ENCODE measurements around the gene MAG. TPM values are rescaled to one million over a fixed set of nuclear protein-coding genes. Genes with fewer than 3 reads are reported as not detected.

Gene MAG
- total RNA-seq, 1 experiment from 2014 or later = 0.17 TPM

DNA sequence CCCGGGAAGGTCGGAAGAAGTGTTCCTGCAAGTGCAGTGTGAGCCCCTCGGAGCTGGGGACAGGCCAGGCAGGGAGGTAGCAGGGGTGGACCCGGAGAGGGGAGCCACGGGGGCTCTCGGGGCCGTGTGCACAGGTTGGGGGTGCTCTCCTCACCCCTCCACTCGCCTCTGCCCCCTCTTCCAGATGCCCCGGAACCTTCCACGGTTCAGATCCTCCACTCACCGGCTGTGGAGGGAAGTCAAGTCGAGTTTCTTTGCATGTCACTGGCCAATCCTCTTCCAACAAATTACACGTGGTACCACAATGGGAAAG, 46.0 kb downstream of the MAG start:
- TF ChIP-seq ZFX (IDR thresholded peaks at IDR 0.05) (no peak), ZBTB33 (IDR thresholded peaks at IDR 0.05; ENCODE audit: extremely low read depth, insufficient replicate concordance, low read length) (no peak), SRF (IDR thresholded peaks at IDR 0.05; ENCODE audit: low read depth) (no peak), POLR2A (IDR thresholded peaks at IDR 0.05; ENCODE audit: borderline replicate concordance, extremely low read depth, insufficient read depth, insufficient read length) (no peak), SIN3A (IDR thresholded peaks at IDR 0.05; ENCODE audit: low read depth) (no peak), ELF1 (IDR thresholded peaks at IDR 0.05; ENCODE audit: borderline replicate concordance, low read depth) (no peak), EZH2phosphoT487 (IDR thresholded peaks at IDR 0.05; ENCODE audit: borderline replicate concordance) (no peak), RAD21 (IDR thresholded peaks at IDR 0.05; ENCODE audit: low read depth) (no peak)
- TF ChIP-seq, protein P1, sequence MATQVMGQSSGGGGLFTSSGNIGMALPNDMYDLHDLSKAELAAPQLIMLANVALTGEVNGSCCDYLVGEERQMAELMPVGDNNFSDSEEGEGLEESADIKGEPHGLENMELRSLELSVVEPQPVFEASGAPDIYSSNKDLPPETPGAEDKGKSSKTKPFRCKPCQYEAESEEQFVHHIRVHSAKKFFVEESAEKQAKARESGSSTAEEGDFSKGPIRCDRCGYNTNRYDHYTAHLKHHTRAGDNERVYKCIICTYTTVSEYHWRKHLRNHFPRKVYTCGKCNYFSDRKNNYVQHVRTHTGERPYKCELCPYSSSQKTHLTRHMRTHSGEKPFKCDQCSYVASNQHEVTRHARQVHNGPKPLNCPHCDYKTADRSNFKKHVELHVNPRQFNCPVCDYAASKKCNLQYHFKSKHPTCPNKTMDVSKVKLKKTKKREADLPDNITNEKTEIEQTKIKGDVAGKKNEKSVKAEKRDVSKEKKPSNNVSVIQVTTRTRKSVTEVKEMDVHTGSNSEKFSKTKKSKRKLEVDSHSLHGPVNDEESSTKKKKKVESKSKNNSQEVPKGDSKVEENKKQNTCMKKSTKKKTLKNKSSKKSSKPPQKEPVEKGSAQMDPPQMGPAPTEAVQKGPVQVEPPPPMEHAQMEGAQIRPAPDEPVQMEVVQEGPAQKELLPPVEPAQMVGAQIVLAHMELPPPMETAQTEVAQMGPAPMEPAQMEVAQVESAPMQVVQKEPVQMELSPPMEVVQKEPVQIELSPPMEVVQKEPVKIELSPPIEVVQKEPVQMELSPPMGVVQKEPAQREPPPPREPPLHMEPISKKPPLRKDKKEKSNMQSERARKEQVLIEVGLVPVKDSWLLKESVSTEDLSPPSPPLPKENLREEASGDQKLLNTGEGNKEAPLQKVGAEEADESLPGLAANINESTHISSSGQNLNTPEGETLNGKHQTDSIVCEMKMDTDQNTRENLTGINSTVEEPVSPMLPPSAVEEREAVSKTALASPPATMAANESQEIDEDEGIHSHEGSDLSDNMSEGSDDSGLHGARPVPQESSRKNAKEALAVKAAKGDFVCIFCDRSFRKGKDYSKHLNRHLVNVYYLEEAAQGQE (IDR thresholded peaks at IDR 0.05; ENCODE audit: low read depth) = no peak
- TF ChIP-seq, protein P2, sequence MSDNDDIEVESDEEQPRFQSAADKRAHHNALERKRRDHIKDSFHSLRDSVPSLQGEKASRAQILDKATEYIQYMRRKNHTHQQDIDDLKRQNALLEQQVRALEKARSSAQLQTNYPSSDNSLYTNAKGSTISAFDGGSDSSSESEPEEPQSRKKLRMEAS (IDR thresholded peaks at IDR 0.05) = no peak
- Histone ChIP-seq H3K79me2 (ENCODE audit: insufficient read depth, low read length) (no peaks in the 10 kb centered on the region), H3K4me2 (ENCODE audit: low read length) (no peak overlapping the region), H3K9me3 (ENCODE audit: control insufficient read depth in 1 of 2, insufficient read depth in 1 of 2, low read depth in 1 of 2, low read length in 2 of 2) (no peaks in the 10 kb centered on the region), H3K27me3 (ENCODE audit: insufficient read depth, low read length) (no peaks in the 10 kb centered on the region), H3K9ac (ENCODE audit: low read length) (no peak overlapping the region), H3K36me3 (ENCODE audit: control insufficient read depth in 1 of 2, insufficient read depth in 2 of 2, low read length in 2 of 2) (no peaks in the 10 kb centered on the region), H4K20me1 (ENCODE audit: insufficient read depth) (no peaks in the 10 kb centered on the region), H3K4me3 (replicated peaks in 1 of 2; ENCODE audit: low read depth in 1 of 2, low read length in 2 of 2) (no peak overlapping the region), H2AFZ (ENCODE audit: low read depth, low read length, poor library complexity, severe bottlenecking) (no peak overlapping the region), H3K27ac (ENCODE audit: low read depth, low read length) (no peak overlapping the region), H3K9me2 (ENCODE audit: insufficient read depth) (no peaks in the 10 kb centered on the region), H3K4me1 (ENCODE audit: control insufficient read depth in 1 of 2, insufficient read depth in 2 of 2, low read length in 2 of 2) (no peaks in the 10 kb centered on the region)
- no peak for DNase-seq (ENCODE audit: low read depth, low spot score)
- no TSS peak for BruUV-seq (replicated peaks)
- intact Hi-C loops (cut with micrococcal nuclease) = no loop called here
- RAD21 ChIA-PET (ENCODE audit: low non-redundant PET in 1 of 2, low total read pairs in 2 of 2, uncharacterized antibody in 2 of 2, unreplicated experiment in 2 of 2) = no interaction called here
- no peak for ATAC-seq
- POLR2A ChIA-PET = no interaction called here
- CTCF ChIA-PET = no interaction called here

All from HCT116 (cell line).